ENCODE data around the gene CCNG2. TPM values are rescaled to one million over a fixed set of nuclear protein-coding genes. Genes with fewer than 3 reads are reported as not detected.

Gene CCNG2
- total RNA-seq, 1 experiment from 2014 or later: 21.3 TPM

DNA sequence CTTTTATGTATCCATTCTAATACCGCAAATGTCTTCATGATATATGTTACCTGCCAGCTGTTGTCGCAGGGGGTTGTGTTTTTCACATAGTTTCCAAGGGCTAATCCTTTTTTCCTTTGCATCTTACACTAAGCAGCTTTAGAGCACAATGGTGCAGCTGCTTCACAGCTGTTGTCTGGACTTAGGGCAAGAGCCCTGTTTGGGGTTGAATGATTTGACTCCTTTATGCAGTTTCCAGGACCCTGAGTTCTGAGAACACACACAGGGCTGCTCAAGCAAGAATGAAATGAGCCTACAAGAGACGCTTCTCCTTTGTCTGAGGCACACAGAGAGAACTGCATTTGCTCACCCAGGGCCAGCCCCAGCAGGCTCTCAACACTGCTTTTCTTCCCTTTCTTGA is 20.2 kb downstream of the CCNG2 start:
- DNase-seq (ENCODE audit: low spot score): no peak

DNA sequence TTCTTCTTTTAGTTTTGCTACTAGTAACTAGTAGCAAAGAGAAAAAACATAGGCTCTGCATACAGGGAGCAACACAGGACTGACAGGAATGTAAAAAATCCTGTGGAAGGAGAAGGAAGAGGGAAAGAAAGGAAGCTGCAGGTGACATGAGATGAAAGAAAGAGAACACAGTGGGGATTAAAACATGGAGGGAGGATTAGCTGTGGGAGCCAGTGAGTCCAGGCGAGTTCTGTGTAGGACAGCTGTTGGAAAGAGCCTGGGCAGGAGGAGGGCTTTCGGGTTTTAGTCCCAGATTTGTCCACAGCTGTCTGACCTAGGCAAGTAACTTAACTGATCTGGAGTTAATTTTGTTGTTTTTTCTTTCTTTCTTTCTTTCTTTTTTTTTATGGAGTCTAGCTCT is 21.6 kb downstream of the CCNG2 start:
- no peak for DNase-seq (ENCODE audit: low spot score)

DNA sequence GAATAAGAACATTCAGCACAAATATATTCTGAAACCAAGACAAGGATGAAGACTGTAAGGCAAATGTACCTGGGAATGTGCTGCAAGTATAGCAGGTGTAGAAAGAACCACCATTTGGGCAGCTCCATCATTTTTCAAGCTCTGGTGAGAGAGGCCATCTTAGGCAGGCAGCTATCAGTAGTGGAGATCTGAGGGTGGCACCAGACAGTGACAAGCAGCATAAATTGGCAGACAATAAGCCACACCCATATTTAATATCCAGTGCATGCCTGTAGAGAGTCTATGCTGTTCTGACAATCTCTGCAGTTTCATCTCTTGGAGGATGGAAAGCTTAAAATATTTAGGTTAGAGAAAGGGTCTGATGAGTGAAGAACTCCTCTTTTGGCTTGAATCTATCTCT is 22.5 kb downstream of the CCNG2 start:
- no peak for DNase-seq (ENCODE audit: low spot score)

DNA sequence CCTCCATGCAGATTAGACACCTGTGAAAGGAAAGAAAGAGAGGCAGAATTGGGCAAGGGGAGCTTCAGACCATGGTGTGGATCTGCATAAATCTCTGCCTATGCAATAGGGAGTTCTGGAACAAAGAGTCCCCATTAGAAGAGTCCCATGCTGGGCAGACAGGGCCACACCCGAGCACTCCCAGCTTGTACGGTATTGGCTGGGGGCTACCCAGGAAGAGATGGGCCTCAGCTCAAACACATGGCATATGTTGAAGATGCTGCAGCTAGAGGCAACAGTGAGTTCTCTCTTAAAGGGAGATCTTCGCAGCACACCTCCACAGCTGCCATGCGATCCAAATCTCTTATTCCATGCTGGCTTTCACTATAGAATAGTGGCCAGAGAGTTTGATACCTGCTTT is 24.7 kb downstream of the CCNG2 start:
- no peak for DNase-seq (ENCODE audit: low spot score)

DNA sequence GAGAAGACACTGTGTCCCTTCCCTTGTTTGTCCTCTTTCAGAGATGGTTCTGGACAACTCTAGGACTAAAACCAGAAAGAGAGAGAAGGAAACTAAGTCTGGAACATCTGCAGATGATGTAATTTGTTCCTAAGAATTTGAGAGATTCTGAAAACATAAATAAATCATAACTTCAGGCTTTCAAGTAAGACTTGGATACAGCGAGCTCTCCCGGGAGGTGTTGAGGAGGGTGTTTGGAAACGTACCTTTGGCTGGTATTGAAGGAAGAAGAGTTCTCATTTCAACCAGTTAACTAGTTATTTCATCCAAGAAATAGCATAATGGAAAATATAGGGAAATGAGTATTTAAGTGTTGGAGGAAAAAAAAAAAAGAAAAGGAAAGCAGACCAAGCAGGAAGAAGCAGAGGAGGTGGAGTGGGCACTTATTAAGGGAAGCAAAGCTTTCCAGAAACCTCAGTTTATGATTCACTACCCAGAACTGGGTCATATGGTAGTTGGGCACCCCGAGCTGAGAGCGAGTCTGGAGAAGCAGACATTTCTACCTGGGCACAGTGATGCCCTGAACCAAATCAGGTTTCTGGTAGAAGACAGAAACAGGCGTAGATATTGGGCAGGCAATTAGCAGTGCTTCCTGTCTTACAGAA is 26.9 kb downstream of the CCNG2 start:
- DNase-seq (ENCODE audit: low spot score): no peak

DNA sequence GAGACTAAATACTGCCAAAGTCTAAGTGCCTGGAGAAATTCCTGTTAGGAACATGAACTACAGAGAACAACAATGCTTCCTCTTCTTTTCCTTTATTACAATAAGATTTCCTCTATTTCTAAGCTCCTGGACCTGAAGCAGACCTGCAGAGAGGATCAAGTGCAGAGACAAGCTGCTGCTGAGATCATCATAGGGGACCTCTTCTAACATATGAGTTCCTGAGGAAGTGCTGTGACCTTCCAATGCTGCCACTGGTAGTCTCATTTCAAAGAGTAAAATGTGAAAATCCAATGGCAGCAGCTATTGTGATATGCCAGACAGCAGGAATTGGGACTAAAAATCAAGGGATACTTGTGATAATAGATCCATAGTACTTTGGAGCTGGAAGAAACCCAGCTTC is 28.0 kb downstream of the CCNG2 start:
- no peak for DNase-seq (ENCODE audit: low spot score)

DNA sequence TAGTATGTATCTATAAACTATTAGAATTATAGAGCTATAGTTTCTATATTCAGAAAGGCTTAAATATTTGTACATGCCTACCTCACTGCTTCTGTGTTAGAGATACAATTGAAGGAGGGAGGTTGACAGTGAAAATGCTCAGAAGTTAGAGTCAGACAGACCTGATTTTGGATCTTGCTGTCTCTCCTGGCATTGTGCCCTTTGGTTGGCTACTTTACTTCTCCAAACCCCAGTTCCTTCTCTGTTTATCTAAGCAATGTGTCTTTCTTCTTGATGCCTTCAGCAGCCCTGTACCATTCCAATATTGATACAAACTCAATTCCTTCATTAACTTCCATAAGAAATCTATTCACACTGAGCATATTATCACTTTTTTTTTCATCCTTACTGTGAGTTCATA is 28.7 kb downstream of the CCNG2 start:
- DNase-seq (ENCODE audit: low spot score): no peak

DNA sequence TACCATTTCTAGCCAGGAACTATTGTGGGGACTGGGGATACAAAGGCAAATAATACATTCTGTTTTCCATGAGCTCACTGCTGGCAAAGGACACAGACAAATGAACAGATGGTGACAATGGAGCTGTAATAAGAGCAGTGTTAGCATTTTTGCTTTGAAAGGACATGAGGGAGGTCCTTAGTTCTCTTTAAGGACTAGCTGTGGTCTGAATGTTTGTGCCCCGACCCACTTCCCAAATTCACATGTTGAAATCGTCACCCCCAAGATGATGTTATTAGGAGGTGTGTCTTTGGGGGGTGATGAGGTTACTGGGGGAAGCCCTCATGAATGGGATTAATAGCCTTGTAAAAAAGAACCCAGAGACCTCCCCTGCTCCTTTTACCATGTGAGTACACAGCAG is 30.3 kb downstream of the CCNG2 start:
- no peak for DNase-seq (ENCODE audit: low spot score)

DNA sequence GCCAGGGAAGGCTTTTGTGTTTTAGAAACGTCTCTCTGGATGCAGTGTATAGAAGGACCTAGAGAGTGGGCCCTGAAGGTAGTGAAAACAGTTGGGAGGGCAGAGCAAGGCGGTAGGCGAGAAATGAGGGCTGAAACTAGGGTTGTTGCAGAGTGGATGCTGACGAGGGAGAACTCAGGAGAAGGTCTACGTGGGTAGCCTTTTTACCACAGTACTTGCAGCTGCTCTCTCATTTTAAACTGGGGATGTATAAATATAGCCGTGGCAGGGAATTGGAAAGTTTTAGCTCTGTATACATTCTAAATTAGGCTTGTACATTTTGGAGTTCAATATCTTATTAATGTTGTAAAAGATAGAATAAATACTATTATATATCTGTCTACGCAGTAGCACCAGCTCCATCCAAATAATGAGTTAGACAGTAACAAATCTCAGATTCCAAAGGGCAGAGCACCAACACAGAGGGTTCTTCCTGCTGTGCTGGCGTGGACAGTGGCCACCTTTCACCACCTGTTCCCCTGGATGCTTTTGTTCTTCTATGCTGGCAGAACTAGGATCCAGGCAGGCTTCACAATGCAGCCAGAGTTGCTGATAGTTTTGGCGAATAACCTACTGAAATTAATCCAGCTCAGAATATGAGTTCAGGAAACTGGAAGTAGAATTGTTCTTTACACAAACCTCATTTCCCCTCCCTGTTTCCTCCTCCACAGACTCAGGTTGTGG is 31.7 kb downstream of the CCNG2 start:
- DNase-seq (ENCODE audit: low spot score): no peak

DNA sequence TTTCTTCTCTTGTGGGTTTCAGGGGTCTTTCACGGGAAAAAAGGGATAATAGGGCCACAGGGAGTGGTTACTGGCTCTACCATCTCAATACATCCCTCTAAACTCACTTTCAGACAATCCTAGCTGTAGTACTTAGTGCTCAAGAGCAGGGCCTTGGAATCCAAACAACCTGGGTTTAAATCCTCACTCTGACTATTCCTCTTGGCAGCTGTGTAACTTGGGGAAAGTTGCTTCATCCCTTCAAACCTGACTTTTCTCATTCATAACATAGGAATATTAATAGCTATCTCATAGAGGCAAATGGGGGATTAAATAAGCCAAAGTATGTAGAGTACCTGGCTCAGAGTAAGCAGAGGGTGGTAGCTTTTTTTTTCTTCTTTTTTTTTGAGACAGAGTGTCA is 32.4 kb downstream of the CCNG2 start:
- DNase-seq (ENCODE audit: low spot score): no peak

DNA sequence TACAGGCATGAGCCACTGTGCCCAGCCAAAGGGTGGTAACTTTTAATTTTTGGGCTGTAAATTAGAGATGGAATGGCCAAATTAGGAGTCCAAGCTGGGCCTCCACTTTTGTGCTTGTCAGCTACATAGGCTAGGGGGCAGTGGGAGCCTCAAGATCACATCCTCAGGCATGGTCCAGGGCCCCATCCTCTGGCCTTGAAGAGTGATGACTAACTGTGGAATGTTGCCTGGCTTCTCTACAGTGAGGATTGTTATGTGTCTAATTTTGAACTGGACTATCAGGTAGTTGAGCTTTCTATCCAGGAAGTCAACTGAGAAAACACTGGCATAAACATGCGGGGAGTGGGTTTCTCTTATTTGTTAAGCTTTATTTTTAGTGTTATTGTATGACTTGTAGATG is 33.0 kb downstream of the CCNG2 start:
- DNase-seq (ENCODE audit: low spot score): no peak

DNA sequence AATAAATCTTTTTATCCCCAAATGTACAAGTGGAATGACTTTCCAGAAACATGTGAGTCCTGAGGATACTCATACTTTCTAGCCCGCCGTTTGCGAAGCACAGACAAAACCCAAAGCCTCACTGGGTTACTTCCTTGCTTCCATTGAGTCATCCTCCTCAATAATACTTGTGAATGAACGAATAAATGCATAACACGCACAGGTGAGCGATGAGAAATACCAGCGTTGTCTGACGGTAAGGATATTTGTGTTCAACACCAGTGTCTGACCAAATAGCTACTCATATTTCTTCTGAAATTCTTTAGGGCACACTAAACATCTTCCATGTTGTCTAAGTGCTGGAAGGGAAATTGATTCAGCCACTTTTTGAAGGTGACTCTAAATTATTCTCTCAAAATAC is 36.0 kb downstream of the CCNG2 start:
- DNase-seq (ENCODE audit: low spot score): no peak

DNA sequence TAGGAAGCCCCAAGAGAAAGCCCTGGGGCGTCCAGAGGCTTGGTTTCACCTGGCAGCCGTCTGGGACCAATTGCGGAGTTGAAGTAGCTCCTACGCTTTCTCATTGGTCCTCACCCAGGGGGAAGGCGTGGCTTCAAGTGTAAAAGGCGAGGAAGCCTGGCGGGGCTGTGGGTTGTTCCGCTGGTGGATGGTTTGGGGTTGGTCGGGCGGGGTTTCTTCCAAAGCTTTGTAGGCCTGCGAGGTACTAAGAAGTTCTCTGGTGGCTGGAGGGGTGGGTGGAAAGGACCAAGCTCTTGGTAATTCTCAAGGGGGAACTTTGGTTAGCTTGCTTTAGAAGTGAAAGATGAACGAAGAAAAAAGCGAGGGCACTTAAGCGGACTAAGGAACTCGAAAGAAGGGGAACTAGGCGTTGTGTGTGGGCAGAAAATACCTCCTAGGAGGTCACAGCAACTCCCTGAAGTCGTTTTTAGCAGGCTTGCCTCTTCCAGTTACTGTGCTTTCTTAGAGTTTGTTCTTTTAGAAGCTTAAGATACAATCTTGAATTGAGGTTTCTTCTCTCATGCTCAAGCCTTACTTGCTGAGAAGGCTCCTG is 36.6 kb downstream of the CCNG2 start:
- DNase-seq (ENCODE audit: low spot score): no peak

DNA sequence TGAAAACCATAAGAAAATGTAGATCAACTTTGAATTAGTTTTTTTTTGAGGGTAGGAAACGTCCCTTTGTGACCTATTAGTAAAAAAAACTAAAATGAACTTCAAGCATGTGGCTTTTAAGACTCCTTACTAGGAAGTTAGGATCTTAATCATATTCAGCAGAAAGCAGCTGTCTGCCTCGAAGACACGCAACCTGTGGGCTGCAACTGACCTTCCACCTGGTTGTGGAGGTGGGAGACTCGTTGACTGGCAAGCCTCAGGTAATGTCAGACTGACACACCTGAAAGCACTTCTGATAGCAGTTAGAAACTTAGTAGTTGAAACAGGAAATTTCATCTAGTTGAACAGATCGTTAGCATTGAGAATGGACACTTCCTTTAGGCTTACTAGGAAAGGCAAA is 37.4 kb downstream of the CCNG2 start:
- DNase-seq (ENCODE audit: low spot score): no peak

DNA sequence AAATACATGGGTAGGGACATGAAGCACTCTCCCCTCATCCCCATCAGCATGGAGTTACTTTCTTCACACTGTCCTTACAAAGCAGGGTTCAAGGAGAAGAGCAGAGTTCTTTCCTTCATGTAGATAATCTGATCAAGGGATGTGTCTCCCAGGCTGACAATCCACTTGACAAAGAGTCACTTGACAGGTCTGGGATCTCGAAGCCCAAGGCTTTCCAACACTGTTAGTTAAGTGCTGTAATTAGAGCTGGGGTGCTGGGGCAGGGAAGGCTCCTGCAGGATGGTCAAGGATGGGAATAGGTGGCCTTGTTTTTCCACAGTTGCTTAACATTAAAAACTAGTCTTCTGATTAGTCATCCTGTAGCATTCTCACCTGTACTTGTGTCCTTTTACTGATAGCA is 38.0 kb downstream of the CCNG2 start:
- no peak for DNase-seq (ENCODE audit: low spot score)

DNA sequence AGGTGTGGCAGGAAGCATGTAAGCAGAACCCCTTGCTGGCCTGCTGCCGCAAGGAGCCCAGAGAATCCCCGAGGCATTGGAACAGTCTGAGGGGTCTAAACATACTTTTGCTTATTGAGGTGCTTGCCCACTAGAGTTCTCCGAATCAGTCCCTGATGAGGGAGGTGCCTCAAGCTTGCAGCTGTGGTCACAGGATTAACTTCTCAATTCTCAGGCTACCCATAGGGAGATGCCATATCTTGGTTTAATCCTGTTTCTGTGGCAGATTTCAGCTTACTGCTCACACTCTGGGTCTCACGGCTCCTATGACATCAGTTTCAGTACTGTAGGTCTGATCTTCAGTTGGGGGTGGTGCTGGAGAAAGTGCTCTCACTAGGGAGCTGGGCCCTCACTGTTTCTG is 39.9 kb downstream of the CCNG2 start:
- DNase-seq (ENCODE audit: low spot score): no peak

DNA sequence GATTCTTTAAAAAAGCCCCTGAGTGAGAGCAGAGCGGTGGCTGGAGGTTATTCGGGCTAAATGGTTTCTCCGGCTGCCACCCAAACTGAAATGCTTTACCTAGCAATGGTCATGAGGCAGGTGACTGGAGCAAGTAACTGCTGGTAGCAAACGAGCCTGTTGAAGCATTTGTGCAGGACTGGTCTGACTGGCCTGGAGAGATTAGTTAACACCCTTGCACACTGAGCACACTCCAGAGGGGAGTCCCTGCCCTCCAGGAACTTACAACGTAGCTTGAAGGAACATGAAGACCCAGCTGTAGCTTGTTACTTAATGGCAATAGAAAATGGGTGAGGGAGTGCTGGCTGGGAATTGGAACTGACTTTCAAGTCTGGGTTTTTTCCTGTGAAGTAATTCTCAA is 40.4 kb downstream of the CCNG2 start:
- DNase-seq (ENCODE audit: low spot score): no peak

DNA sequence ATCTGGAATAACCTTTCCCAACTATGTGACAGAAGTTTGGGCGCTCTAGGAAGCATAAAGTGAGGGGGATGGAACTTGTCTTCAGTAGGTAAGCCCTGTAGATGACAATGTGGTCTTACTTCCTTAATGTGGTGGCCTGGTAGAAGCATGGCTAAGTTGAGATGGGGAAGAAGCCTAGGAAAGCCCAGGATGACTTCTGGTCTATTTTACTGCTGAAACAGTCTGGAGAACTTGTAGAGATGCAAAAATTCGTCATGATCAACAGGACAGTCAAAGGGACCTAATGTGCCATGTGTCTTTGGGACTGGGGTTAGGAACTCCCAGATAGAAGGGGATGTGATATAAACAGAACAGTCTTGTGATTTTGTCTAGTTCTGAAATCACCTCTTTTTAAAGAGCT is 40.8 kb downstream of the CCNG2 start:
- no peak for DNase-seq (ENCODE audit: low spot score)

DNA sequence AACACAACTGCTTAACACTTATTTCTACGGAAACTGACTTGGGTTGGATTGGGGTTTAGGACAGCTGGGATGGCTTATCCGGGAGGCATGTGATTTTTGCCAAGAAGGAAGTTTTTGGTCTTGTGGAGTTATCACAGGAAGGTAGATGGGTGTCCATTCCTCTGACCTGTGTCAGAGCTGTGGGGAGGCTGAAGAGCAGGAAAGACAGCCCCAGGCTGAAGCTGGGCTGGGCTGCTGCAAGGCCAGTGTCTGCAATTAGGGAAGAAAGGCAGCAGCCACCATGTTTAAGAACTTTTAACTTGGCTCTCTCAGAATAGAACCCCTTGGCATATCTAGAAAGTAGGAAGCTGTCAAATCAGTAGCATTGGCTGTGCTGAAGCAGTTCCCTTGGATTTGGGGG is 42.3 kb downstream of the CCNG2 start:
- DNase-seq (ENCODE audit: low spot score): no peak

DNA sequence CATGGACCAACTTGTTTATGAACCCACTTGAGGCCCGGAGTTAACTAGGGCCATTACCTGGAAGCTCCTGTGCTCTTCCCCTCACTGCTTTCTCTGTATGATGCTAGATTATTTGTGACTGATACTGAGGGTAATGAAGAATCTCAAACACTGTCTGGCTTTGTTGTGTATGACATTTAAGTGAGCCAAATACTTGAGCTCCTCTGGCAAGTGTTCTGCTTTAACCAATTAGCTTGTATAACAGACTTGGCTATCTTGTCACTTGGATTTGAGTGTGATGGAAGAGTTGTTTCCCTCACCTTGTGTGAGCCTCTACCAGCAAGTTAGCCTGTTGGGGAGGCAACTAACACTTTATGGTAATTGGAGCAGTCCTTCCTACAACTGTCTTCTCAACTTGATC is 42.7 kb downstream of the CCNG2 start:
- DNase-seq (ENCODE audit: low spot score): no peak

DNA sequence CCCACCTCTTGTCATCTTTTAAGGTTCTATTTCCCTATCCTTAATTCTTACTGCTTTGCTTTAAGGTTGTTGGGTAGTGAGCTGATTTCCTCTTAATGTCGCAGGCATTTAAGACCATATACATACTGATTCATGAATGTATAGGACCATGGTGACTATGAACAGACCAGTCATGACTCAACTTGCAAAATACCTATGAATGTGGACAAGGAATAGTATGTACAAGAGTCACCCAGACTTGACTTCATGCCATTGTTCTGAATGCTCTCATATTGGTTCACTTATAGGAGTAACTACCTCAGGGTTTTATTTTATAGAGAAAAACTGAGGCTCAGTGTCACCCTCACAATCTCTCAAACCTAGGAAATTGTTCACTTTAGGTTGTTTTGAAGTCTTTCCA is 44.3 kb downstream of the CCNG2 start:
- no peak for DNase-seq (ENCODE audit: low spot score)

DNA sequence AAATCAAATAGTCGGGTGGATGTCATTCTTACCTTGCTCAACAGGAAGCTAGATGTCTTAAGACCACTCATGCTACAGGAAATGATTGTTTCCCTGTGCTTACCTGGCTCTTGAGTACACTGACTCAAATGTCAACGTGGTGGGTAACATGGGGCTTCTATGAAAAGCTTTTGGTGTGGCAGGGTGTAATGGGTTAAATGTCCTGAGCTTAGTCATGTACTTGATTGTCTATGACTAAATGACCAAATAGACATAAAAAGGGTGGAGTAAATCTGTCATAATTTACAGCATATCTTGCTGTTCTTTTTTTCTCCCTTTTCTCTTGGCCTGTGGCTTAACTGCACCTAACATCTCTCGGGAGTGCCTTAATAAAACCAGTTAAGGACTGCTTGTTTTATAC is 44.9 kb downstream of the CCNG2 start:
- DNase-seq (ENCODE audit: low spot score): no peak

DNA sequence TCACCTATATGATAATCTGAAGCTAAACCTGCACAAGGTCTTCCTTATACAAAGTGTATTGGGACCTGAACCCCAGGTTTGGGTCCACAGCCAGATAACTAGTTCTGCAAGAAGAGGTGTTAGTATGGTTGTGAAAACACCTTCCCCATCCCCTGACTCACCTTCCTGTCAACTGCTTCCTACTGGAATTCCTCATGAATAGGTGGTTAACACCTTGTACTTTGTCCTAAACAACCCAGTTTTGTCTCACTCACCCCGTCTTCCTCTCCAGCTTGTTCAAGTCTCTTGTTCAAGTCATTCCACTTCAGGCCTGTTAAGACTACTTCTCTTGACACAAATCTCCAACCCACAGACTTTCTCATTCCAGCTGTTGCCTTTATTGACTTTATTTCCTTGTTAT is 45.5 kb downstream of the CCNG2 start:
- DNase-seq (ENCODE audit: low spot score): no peak
